Measurements from ENCODE around the gene UBAC2. TPM values are rescaled to one million over a fixed set of nuclear protein-coding genes. Genes with fewer than 3 reads are reported as not detected.

The UBAC2 gene
- total RNA-seq, 2 experiments from 2014 or later = 52.8 to 60.8 TPM

DNA sequence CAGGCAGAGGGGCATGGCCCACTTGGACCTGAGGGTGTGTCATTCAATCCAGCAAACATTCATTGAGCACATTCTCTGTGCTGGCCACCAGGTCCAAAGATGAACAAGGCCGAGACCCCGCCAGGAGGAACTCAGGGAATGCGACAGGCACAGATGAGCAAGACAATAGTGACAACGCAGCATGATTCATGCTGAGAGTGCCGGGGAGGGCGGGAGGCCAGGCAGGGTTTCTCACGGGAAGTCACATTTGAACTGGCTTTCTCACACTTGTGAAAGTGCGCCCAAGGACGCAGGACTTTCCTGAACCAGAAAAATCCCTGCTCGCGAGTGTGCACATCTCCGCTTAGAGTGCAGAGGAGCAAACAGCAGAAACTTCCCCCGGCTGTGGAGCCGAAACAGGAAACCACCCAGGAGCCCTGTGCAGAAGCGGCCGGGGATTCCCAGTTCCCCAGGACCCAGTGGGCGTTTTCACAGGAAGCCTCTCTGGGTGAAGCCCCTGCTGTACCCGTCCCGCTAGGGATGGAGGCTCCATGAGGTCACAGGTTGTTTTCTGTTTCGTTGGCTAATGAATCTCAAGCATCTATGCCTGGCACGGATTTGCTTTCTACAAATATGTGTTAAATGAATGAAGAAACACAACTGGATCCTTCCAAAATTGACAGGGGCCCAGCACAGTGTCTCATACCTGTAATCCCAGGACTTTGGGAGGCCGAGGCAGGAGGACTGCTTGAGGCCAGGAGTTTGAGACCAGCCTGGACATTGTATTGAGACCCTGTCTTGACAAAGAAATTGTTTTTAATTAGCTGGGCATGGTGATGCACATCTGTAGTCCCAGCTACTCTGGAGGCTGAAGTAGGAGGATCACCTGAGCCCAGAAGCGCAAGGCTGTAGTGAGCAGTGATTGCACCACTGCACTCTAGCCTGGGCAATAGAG is 232.2 kb downstream of the UBAC2 start:
- CTCF ChIA-PET = interaction anchor here (1.9 to 8.4 kb wide), 6 partner anchors 15 to 232 kb away, joined by 7 to 280 read pairs (median 33); partner anchors contain the start of gene UBAC2
- Mint-ChIP-seq H3K36me3 (no peaks in the 10 kb centered on the region), H3K4me3 (peak overlapping the region; percentile 48), H3K27ac (peak overlapping the region; percentile 88), H3K27me3 (peaks cover 3% of the 10 kb centered on the region), H3K4me1 (peaks cover 63% of the 10 kb centered on the region), H3K9me3 (ENCODE audit: low read depth) (no peaks in the 10 kb centered on the region)
- peak; percentile 49 for ATAC-seq
- DNase-seq = peak; percentile 86

GRCh38 chr13:99433543-99434075 is 233.0 kb downstream of the UBAC2 start:
- Mint-ChIP-seq H3K4me3 (peak overlapping the region; percentile 48), H3K9me3 (ENCODE audit: low read depth) (no peaks in the 10 kb centered on the region), H3K27ac (peak overlapping the region; percentile 88), H3K4me1 (peaks cover 67% of the 10 kb centered on the region), H3K36me3 (no peaks in the 10 kb centered on the region), H3K27me3 (peaks cover 4% of the 10 kb centered on the region)
- no peak for ATAC-seq
- DNase-seq = no peak
- CTCF ChIA-PET = interaction anchor here (1.0 to 8.4 kb wide), 12 partner anchors 10 to 257 kb away, joined by 3 to 280 read pairs (median 32); partner anchors contain the start of genes GPR183 and UBAC2

DNA sequence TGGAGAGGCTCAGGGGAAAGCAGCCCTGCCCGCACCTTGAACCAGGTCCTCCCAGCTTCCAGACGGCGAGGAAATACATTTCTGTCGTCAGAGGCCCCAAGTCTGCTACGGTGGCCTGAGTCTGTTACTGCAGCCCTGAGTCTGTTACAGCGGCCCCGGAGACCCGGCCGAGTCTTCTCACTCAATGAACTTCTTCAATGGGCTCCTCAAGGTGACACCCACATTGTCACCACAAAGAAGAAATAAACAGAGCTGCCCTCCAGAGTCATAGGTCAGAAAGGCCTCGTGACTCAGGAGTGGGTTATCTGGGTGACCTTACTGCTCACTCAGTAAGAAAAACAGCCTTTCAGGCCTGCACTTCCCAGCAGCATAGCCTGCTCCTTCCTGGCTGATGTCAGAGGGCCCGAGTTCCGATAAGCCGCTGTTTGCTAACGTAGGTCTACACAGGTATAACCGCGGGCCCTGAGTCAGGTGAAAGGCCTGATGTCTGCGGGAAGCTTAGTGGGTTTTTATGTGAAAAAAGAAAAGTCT is 233.7 kb downstream of the UBAC2 start:
- no peaks in the 10 kb centered on the region for H3K36me3 Mint-ChIP-seq
- H3K4me3 Mint-ChIP-seq = peak overlapping the region; percentile 35
- ATAC-seq (peak; percentile 69), DNase-seq (peak; percentile 87)
- peaks cover 70% of the 10 kb centered on the region for H3K4me1 Mint-ChIP-seq
- peaks cover 8% of the 10 kb centered on the region for H3K27me3 Mint-ChIP-seq
- H3K27ac Mint-ChIP-seq = peak overlapping the region; percentile 88
- CTCF ChIA-PET = interaction anchor here (0.6 to 8.4 kb wide), 19 partner anchors 11 to 258 kb away, joined by 3 to 280 read pairs (median 8); partner anchors contain the start of genes GPR183 and UBAC2
- H3K9me3 Mint-ChIP-seq (ENCODE audit: low read depth) = no peaks in the 10 kb centered on the region

DNA sequence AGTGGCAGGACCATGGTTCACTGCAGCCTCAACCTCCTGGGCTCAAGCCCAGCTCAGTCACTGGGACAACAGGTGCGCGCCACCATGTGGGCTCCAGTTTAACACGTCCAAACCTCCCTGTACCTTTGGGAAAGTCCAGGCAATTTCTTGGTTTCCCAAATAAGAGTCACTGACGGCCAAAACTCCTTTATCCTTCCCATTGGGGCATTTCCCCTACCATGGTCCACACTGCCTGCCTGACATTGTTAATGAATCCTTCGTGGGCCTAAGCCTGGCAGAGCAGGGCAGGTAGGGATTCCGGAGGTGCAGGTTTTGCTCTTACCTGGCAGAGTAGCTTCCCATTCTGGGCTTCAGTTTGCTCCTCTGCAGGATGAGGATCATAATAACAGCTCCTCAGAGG is 234.5 kb downstream of the UBAC2 start:
- H3K4me1 Mint-ChIP-seq = peaks cover 73% of the 10 kb centered on the region
- no peak overlapping the region for H3K4me3 Mint-ChIP-seq
- CTCF ChIA-PET = interaction anchor here (1.0 to 8.4 kb wide), 27 partner anchors 11 to 566 kb away, joined by 3 to 280 read pairs (median 9); partner anchors contain the start of genes CLYBL and UBAC2
- H3K27me3 Mint-ChIP-seq = peaks cover 8% of the 10 kb centered on the region
- ATAC-seq (no peak), DNase-seq (no peak)
- H3K9me3 Mint-ChIP-seq (ENCODE audit: low read depth) = no peaks in the 10 kb centered on the region
- peak overlapping the region; percentile 10 for H3K27ac Mint-ChIP-seq
- H3K36me3 Mint-ChIP-seq = no peaks in the 10 kb centered on the region

- Mint-ChIP-seq H3K4me3 (no peak overlapping the region), H3K4me1 (peaks cover 73% of the 10 kb centered on the region), H3K27ac (no peak overlapping the region), H3K9me3 (ENCODE audit: low read depth) (no peaks in the 10 kb centered on the region), H3K27me3 (peaks cover 16% of the 10 kb centered on the region), H3K36me3 (no peaks in the 10 kb centered on the region)
- CTCF ChIA-PET = interaction anchor here (0.7 to 8.4 kb wide), 36 partner anchors 12 to 567 kb away, joined by 3 to 280 read pairs (median 8); partner anchors contain the start of genes CLYBL, GPR183, TM9SF2 and UBAC2
- ATAC-seq (no peak), DNase-seq (no peak)
Measured at GRCh38 chr13:99435998-99436397, 235.3 kb downstream of the UBAC2 start.

Small RNA genes lying within 50 kb of the gene (microRNA-seq; reads per million reads assigned to microRNA genes)
- gene MIR623 = not detected

Other genes with a start within 250 kb of the UBAC2 start
- 10 to 100 TPM; 37.5 to 79.9 TPM for gene DOCK9, start 222.8 kb upstream of the UBAC2 start, total RNA-seq
- 10 to 100 TPM; 11.1 to 13.1 TPM for gene GPR18, start 57.5 kb downstream of the UBAC2 start, total RNA-seq
- 10 to 100 TPM; 15.3 to 19.5 TPM for gene GPR183, start 106.5 kb downstream of the UBAC2 start, total RNA-seq

All from activated CD8-positive, alpha-beta memory T cell treated with anti-CD3 and anti-CD28 coated beads, Interleukin-2, amount 10 ng/mL, durations not matched to agents 7 days and 5 days (primary cell).